Stimulated activated CD4-positive, alpha-beta T cell treated with anti-CD3 and anti-CD28 coated beads, Interleukin-15, amount 100 ng/mL, for 1 hour (primary cell): Measurements from ENCODE around the gene IFITM2.
"Not testable (repeated sequence)": the region's sequence is repeated elsewhere in the genome, so short reads cannot be mapped to it uniquely, and the experiment has no call there.

Source experiments
- DNase-seq, 2 donors: peaks; one replicate each; pipeline ENCODE4 v3.0.0-alpha.2; 2020; ENCODE audit warnings: low read depth in 1 of 2, low spot score in 1 of 2

IFITM2 gene

DNA sequence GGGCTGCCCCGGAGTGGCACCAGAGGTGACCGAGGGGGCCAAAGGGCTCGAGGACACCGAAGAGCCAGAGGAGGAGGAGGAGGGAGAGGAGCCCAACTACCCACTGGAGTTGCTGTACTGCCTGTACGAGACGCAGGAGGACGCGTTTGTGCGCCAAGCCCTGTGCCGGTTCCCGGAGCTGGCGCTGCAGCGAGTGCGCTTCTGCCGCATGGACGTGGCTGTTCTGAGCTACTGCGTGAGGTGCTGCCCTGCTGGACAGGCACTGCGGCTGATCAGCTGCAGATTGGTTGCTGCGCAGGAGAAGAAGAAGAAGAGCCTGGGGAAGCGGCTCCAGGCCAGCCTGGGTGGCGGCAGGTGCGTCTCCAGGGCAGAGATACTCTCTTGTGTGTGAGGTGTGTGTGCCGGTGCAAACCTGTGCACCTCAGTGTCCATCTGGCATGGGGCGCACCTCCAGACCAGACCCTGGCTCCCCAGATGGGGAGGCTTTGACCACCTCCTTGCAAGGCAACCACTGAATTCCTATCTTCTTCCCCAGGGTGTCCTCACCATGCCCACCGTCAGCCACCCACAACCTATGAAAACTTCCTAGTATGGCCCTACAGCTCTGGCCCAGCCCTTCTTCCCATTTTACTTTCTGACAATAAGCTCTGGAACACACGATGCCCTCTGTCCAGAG is 26.0 kb upstream of the IFITM2 start:
- DNase-seq: no peak

DNA sequence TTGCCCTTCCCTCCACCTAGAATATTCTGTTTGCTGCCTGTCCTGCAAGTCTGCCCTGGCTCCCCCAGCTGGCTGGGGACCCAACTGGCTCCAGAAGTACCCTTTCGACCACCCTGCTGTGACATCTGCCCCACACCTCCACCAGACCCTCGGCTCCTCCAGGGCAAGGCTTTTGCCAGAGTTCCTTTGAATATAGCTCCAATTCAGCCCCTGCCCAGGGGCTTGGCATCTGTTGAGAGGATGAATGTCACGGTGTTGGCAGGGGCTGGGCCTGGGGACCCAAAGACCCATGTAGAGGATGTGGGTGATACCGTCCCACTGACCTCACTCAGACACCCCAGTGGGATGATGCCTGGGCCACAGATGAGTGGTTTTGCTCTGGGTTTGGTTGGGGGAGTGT is 25.4 kb upstream of the IFITM2 start:
- no peak for DNase-seq

DNA sequence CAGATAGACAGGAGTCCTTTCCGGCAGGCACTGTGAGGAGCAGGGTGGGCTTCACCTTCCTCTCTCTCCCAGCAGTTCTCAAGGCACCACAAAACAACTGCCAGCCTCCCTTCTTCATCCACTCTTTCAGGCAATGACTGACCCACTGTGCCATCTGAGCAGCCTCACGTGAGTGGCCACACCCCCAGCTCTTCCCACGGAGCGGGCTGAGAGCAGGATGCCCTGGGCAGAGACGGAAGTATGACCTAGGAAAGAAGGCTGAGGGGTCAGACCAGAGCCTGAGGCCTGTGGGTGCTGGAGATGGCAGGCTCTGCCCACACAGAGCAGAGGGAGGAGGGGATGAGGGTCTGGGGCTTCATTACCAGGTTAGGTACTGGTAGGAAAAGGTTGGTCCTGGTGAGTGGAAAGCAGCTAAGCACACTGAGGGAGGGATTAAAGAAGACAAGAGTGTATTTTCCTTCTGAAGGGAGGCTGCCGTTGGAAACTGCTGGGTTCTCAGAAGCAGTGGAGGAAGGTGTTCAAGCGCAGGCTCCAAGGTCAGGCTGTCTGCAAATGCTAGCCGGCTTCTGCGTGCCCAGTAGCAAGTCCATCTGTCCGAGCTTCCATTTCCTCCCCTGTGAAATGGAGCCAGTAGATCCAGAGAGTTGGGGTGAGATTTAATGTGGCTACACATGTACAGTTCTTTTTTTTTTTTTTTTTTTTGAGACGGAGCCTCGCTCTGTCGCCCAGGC is 24.8 kb upstream of the IFITM2 start:
- no peak for DNase-seq

DNA sequence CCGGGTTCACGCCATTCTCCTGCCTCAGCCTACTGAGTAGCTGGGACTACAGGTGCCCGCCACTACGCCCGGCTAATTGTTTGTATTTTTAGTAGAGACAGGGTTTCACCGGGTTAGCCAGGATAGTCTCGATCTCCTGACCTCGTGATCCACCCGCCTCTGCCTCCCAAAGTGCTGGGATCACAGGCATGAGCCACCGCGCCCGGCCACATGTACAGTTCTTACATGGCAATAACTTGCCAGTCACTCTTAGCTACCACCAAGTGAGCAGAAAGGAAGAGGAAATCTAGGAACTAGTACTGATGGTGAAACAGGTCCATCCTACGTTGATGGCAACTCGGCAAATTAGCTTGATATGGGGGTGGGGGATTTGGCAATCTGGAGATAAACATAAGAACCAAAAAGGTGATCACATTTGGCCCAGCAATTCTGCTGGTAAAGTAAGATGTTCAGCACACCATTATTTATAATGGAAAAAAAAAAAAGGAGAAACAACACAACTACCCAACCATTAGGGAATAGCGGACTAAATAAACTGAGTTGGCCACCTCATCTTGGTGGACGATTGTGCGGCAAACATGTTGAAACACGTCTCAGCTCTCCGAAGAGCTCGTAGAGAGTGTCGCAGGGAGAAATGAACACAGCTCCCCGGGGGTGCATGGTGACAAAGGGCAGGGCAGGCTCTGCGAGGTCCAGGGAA is 24.1 kb upstream of the IFITM2 start:
- DNase-seq: no peak

DNA sequence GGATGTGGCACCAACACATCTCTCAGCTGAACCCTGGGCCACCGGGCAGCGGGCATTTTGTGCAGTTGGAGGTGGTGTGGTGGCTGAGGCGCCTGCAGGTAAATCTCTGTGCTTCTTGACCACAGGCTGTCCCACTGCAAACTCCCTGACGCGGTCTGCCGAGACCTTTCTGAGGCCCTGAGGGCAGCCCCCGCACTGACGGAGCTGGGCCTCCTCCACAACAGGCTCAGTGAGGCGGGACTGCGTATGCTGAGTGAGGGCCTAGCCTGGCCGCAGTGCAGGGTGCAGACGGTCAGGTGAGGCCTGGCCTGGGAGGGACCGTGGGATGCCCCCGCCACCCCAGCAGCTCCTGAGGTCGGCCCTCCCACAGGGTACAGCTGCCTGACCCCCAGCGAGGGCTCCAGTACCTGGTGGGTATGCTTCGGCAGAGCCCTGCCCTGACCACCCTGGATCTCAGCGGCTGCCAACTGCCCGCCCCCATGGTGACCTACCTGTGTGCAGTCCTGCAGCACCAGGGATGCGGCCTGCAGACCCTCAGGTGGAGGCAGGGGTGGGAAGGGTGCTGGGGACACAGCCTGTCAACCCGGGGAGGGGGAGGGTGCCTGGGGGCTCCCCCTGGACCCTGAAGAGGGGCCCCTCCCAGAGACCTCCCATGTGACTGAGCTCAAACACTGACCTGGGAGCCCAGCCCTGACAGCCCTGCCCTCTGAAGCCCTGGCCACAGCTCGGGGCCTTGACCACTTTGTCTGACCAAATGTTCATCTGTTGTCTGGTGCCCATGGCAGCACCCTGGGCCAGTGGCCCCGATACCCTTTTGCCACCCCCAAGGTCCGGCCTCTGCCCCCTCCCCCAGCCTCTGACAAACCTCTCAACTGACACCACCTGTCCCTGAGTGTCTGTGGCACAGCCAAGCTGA is 23.3 kb upstream of the IFITM2 start:
- DNase-seq: no peak

DNA sequence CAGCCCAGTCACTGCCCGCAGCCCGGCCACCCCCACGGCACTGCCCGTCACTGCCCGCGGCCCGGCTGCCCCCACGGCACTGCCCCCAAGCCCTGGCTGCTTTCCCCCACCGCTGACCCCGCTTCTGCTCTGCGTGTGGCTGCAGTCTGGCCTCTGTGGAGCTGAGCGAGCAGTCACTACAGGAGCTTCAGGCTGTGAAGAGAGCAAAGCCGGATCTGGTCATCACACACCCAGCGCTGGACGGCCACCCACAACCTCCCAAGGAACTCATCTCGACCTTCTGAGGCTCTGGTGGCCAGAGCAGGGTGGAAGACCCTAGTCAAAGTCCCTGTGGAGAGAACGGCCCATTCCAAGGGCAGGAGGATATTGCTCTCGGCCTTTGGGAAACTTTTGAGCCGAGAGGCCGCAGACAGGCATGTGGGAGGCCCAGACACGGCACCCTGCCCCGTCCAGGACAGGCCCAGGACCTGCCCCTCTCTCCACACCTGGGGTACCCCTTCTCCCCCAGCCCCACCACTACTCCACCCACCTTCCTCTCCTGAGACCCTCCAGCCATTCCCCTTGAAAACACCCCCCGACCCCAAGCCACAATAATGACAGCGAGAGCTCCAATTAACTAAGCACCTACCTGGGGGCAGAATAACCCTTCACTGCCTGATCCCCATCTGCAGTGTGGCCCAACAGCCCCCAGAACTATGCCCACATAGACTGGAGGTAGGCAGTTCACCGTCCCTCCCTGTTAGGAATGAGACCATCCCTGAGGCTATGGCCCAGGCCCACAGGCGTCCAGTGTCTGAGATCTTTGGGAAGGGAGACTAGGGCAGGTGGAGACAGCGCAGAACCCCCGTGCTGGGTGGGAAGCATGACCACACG is 22.4 kb upstream of the IFITM2 start:
- DNase-seq: no peak

DNA sequence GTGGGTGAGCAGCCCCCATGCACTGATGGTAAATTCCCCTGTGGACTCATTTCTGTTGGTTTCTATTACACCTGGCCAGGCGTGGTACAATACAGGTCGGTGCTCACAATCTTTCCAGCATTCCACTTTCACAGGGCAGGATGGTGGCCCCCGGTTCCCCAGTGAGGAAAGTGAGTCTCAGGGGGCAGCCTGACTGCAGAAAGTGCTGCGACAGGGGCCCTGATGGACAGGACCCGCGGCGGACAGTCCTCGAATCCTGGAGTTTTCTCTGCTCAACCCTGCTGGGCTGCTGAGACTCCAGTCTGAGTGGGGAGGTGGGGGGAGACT is 21.8 kb upstream of the IFITM2 start:
- DNase-seq: no peak

DNA sequence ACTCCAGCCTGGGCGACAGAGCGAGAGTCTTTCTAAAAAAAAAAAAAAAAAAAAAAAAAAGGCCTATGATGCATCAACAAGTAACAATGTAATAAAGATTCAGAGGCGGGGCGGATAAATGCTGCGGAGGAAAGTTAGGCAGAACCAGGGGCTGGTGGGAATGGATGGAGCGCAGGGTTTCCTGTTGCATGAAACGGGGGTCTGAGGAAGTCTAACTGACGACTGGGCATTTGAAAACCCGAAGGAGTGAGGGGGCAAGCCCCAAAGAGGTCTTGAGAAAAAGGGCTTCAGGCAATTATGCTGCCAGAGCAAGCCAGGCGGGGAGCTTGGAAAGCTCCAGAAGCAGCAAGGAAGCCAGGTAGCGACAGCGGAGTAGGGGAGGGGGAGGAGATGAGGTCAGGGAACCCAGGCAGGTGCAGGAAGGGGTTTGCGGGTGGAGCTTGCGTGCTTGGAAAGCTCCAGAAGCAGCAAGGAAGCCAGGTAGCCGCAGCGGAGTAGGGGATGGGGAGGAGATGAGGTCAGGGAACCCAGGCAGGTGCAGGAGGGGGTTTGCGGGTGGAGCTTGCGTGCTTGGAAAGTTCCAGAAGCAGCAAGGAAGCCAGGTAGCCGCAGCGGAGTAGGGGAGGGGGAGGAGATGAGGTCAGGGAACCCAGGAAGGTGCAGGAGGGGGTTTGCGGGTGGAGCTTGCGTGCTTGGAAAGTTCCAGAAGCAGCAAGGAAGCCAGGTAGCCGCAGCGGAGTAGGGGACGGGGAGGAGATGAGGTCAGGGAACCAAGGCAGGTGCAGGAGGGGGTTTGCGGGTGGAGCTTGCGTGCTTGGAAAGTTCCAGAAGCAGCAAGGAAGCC is 20.4 kb upstream of the IFITM2 start:
- DNase-seq: not testable (repeated sequence)

DNA sequence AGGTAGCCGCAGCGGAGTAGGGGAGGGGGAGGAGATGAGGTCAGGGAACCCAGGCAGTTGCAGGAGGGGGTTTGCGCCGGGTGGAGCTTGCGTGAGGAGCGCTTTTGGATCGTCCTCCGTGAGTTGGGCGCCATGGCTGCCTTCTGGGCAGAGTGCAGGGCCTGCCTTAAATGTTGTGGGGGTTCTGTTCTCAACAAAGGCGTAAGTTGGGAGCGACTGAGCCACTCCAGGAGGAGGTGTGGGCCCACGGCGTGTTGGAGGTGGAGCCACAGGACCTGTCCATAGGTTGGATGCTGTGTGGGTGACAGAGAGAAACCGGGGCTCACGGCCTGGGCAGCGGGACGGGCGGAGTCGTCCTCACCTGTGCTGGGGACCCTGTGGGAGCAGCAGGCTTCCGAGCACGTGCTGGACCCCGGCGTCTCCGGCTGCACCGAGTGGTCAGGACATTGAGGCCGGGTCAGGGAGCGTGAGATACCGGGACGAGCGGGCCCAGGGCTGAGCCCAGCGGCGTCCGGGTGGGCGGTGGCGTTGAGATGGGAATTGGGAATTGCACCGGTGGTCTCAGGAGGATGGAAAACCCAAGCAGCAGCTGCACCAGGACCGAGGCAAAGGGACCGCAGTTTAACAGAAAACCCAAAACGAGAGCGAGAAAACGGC is 19.7 kb upstream of the IFITM2 start:
- no peak for DNase-seq

DNA sequence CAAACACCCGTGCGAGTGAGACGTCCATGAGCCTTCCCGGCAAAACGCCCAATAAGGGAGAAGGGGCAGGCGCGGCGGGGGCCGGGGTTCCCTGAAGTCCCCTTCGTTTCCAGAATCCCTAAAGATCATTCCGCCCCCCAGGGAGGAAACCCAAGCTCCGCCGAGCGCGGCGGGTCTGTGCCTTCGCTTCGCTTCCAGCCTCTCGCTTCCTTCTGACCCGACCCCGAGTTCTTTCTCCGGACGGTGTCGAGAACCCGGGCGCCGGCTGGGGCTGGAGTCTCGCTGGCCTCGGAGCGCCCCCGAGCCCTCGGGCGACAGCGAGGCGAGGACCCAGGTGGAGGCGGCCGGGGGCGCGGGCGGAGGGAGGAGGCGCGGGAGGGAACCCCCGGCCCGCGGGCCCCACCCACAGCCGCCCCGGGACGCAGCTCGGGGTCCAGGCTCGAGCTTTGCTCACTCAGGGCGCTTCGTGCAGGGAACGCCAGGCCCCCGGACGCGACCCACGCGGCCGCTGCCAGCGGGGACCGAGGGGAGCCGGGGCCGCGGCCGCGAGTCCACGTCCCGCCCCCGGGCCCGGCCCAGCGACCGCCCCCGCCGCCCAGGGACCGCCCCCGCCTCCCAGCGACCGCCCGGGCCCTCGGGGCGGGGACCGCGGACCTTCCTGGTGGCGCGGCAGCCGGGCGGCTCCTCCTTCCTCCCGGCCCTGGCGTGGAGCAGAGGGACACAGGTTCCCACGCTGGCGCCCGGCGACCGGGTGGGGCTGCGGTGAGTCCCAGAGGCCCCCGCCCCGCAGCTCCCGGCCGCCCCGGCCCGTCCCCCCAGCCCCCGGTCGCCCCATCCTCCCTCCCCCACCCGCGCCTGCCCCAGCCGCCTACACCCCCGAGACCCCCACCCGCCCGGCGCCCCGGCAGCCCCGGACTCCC is 18.9 kb upstream of the IFITM2 start, which contains the start of gene PGGHG:
Gene PGGHG, plus strand, starts transcription at position 649 of the 920 bp plus-strand sequence. CDS start 691 bp downstream, outside the sequence.
- no peak for DNase-seq

DNA sequence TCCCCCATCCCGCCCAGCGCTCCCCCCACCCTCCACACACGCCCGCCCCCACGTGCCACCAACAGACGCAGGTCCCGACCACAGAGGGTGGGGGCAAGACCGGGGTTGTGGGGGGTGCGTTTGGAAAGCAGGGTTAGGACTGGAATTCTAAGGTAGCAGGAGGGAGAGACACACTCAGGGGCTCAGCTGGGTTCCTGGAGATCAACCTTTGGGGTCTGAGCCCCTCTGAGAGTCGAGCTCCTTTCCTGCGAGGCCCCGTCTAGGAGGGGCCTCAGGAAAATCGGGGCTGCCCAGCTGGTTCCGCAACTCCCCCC is 18.3 kb upstream of the IFITM2 start:
- DNase-seq: no peak

DNA sequence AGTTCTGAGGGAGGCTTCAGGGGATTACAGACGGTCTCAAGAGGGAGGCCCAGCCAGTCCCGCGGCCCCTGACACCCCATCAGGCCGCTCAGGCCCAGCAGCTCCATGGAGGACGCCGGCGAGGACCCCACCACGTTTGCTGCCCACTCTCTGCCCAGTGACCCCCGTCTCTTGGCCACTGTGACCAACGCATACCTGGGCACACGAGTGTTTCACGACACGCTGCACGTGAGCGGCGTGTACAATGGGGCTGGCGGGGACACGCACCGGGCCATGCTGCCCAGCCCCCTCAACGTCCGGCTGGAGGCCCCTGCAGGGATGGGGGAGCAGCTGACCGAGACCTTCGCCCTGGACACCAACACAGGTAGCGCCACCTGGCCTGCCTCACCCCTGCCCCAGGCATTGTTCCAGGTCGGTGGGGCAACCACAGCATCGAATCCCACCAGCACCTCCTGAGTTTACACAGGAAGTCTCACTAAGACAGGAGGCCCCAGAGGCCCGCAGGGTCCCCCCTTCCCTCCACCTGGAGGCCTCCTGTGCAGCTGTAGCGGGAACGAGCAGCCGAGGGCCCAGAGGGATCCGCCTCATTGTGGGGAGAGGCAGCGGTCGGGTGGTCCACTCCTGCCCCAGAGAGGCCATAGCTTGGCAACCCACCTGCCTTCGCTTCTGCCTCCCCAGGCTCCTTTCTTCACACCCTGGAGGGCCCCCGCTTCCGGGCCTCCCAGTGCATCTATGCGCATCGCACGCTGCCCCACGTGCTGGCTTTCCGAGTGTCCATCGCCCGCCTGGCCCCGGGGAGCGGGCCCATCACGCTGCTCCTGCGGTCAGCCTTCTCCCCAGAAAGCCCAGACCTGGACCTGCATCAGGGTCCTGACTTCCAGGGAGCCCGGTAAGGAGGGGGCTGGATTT is 17.6 kb upstream of the IFITM2 start:
- no peak for DNase-seq

DNA sequence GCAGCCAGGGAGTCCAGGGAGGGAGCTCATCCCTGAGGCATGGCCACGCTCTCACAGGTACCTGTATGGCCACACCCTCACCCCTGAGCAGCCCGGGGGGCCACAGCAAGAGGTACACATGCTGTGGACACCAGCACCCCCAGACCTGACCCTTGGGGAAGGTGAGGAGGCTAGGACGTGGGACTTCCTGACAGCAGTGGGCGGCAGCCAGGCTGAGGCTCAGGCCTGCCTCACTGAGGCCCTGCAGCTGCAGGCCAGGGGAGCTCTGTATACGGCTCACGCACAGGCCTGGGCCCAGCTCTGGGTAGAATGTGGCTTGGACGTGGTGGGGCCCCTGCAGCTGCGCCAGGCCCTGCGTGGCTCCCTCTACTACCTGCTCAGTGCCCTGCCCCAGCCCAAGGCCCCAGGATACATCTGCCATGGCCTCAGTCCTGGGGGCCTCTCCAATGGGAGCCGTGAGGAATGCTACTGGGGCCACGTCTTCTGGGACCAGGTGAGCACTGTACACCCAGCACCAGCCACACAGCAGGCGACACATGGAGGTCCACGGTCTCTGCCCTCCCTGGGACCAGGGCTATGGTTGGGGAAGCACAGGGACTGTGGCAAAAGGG is 16.9 kb upstream of the IFITM2 start:
- no peak for DNase-seq

DNA sequence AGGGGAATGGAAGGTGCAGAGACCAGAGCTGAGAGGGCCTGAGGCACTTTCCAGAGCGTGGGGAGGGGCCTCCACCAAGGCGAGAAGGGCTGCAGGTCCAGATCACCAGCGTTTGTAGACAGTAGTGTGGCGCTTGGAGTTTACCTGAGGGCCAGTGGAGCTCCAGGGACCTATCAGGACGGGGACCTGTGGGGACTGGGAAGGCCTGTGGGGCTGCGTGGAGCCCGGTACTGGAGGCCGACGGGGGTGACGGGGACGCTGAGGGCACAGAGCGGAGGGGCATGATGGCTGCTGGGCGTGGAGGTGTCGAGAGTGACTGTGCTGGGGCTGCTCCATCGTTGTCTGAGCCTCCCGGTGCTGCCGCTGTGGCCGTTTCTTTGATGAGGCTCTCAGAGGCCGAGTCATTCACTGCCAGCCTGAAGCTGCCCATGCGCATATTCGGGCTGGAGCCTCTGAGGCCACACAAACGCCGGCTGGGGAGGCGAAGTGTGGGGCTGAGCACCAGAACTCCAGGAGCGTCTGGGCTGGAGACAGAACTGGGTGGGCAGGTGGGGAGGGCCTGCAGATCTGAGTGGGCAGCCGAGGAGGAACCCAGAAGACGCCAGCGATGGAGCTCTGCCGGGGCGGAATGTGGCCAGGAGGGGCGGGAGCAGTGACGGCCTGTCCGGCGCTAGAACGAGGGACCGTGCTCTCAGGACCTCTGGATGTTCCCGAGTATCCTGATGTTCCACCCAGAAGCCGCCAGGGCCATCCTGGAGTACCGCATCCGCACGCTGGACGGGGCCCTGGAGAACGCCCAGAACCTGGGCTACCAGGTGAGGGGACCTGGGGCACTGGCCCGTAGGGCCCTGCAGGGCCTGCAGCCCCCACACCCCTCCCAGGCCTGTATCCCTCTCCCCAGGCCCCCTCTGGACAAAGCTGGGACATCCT is 16.1 kb upstream of the IFITM2 start:
- DNase-seq: no peak
